Anterior cingulate cortex (tissue), 58 donors: Measurements from ENCODE around the gene DYNC2LI1.
"Not testable (repeated sequence)": the region's sequence is repeated elsewhere in the genome, so short reads cannot be mapped to it uniquely, and the experiment has no call there.

ENCODE experiments used
- DNase-seq, 58 donors: peaks; one replicate each; lab custom pipeline; 2025; lab: John Stamatoyannopoulos, UW

Gene DYNC2LI1

GRCh38 chr2:43773876-43774613 is at the start of gene DYNC2LI1:
Gene DYNC2LI1, plus strand, starts transcription at chr2:43774039. Its CDS starts 100 bp downstream, at chr2:43774139.
- DNase-seq, result peak; percentile 23 to 94 (median 80)

GRCh38 chr2:43724728-43725526 is 48.9 kb upstream of the DYNC2LI1 start:
- no peak for DNase-seq

- no peak for DNase-seq
Measured at GRCh38 chr2:43725711-43726246, 48.1 kb upstream of the DYNC2LI1 start.

- not testable (repeated sequence) for DNase-seq
Measured at GRCh38 chr2:43726961-43727633, 46.7 kb upstream of the DYNC2LI1 start.

- DNase-seq, result no peak
Measured at GRCh38 chr2:43727634-43728014, 46.2 kb upstream of the DYNC2LI1 start.

- no peak for DNase-seq
Measured at GRCh38 chr2:43729491-43730174, 44.2 kb upstream of the DYNC2LI1 start.

GRCh38 chr2:43731211-43731610 is 42.6 kb upstream of the DYNC2LI1 start:
- no peak for DNase-seq

GRCh38 chr2:43736637-43737036 is 37.2 kb upstream of the DYNC2LI1 start:
- DNase-seq, result no peak

- DNase-seq, result no peak
Measured at GRCh38 chr2:43737097-43737854, 36.6 kb upstream of the DYNC2LI1 start.

GRCh38 chr2:43737855-43738254 is 36.0 kb upstream of the DYNC2LI1 start:
- DNase-seq, result no peak

- no peak for DNase-seq
Measured at GRCh38 chr2:43738257-43738656, 35.6 kb upstream of the DYNC2LI1 start.

GRCh38 chr2:43743706-43744105 is 30.1 kb upstream of the DYNC2LI1 start:
- DNase-seq, result no peak

- no peak for DNase-seq
Measured at GRCh38 chr2:43745457-43745856, 28.4 kb upstream of the DYNC2LI1 start.

- DNase-seq, result no peak
Measured at GRCh38 chr2:43748333-43748732, 25.5 kb upstream of the DYNC2LI1 start.

- peak in 1 of 58 donors; percentile 1 for DNase-seq
Measured at GRCh38 chr2:43749583-43749982, 24.3 kb upstream of the DYNC2LI1 start.

GRCh38 chr2:43751476-43751990 is 22.3 kb upstream of the DYNC2LI1 start:
- no peak for DNase-seq

GRCh38 chr2:43752302-43752701 is 21.5 kb upstream of the DYNC2LI1 start:
- DNase-seq, result no peak

- peak in 3 of 58 donors; percentile 2 to 65 (median 3) for DNase-seq
Measured at GRCh38 chr2:43754180-43754579, 19.7 kb upstream of the DYNC2LI1 start.

- DNase-seq, result no peak
Measured at GRCh38 chr2:43758739-43759138, 15.1 kb upstream of the DYNC2LI1 start.
